GM03348 (cell line): ENCODE data around the gene STRIP2.
"Not testable (repeated sequence)": the region's sequence is repeated elsewhere in the genome, so short reads cannot be mapped to it uniquely, and the experiment has no call there.

Source experiments
- DNase-seq: peaks from one replicate; pipeline ENCODE4 v3.0.0; 2012; ENCODE audit warnings: low spot score

The STRIP2 gene

DNA sequence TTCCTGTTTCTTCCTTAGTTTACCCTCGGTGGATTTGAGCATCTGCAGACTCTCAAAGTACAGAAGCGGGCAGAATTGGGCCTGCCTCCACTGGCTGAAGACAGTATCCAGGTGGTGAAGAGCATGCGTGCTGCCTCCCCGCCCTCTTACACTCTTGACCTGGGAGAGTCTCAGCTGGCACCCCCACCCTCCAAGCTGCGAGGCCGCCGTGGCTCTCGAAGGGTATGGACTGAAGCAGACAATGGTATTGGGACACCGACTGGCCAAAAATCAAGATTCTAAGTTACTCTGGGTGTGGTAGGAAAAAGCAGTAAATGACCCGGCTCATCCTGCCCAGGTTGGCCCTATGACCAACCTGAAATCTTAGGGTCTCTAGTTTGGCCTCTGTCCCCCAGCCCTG lies 22.2 kb downstream of the STRIP2 start:
- DNase-seq = no peak

DNA sequence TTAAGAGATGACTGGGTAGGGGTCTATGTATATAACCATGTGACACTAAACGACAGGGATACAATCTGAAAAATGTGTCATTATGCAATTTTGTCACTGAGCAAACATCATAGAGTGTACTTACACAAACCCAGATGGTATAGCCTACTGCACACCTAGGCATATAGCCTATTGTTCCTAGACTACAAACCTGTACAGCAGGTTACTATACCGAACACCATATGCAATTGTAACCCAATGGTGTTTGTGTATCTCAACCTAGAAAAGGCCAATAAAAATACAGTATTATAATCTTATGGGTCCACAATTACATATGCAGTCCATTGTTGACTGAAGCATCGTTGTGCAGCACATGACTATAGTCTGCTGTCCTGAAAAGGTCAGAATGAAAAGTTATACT lies 22.9 kb downstream of the STRIP2 start:
- no peak for DNase-seq

DNA sequence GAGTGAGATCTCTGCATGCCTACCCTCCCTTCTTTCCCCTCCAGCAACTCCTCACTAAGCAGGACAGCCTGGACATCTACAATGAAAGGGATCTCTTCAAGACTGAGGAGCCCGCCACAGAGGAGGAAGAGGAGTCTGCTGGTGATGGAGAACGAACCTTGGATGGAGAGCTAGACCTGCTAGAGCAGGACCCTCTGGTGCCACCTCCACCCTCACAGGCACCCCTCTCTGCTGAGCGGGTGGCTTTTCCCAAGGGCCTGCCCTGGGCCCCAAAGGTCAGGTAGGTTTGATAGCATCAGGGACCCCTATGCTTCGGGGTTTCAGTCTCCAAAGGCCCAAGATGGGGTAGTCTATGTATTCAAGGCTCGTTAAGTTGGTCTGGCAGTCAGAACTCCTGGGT lies 23.9 kb downstream of the STRIP2 start:
- no peak for DNase-seq

DNA sequence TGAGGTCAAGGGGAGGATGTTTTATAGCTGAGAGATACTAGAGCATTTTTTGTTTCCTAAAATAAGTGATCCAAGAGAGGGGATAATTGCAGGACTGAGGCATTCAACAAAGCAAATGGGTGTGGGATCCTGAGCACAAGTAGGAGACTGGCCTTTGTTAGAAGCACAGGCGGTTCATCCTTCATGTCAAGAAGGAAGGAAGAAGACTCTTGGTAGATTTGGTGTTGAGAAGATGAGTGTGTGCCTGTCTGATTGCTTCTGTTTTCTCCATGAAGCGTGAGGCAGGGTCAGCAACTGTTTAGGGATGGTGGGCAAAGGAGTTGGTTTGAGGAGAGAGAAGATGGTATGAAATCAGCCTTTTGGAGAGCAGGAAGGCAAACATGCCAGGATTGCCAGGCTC lies 27.6 kb downstream of the STRIP2 start:
- DNase-seq = no peak

DNA sequence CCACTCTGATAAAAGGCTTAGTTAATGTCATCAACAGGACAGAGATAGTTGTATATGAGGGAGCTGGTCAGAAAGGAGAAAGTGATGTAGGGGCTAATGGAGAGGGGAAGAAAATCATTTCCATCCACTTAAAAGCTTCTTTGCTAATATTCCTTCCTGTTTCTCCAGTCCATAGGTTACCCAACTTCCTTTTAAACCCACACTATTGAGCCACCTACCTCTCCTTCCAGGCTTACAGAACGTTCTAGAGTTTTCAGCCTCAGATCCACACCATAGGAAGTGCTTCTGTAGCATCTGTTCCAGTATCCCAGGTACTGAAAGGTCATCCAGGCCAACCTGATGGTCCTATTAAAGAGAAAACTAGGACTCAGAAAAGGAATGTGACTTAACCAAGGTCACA lies 28.2 kb downstream of the STRIP2 start:
- no peak for DNase-seq

DNA sequence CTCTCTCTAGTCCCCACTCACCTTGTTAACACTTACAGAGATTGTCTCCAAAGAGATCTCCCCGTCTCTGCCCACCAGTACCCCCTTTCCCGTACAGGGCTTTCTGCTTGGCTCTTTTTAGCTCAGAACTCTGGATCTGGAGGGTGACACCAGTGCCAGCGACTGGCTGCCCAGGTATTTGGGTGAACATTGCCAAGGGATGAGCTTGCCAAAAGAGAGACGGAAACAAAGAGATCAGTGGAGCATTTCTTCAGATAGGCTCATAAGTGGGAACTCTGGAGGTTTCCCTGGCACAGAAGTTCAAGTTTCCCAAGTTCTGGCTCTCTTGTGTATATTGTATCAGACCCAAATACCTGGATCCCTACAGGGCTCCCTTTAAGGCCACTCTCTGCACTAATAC lies 30.0 kb downstream of the STRIP2 start:
- DNase-seq = no peak

DNA sequence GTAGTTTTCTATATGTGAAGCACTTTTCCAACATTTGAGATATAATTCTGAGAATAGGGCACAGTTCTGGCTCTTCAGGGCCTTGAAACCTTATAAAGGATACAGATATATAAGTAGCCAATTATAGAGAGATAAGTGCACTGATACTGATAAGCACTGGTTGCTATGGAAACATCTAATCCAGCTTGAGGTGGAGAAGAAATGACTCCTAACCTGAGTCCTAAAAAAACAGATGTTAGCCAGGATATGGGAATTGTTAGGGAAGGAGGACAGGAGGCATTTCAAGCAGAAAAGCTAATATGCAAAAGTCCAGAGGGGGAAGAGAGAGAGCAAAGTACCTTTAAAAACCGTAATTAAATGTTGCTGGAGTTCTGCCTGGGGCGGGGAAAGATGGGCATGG lies 30.8 kb downstream of the STRIP2 start:
- DNase-seq = no peak

DNA sequence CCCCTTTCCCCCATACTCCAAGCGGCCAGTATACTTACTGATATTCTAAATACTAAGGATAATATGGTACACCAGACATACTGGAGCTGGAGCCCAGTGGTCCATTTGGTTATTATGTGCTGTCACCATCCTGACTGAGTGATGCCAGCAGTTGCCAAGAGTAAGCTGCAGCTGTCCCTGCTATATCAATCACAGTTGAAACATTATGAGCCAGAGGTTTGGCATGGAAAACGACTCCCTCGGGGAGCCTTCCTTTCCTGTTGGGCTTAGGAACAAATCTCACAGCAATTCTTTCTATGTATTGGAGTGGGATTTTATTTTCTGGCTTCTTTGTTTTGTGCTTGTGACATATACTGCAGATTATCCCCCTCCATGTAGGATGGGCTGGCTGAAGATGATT lies 32.6 kb downstream of the STRIP2 start:
- no peak for DNase-seq

DNA sequence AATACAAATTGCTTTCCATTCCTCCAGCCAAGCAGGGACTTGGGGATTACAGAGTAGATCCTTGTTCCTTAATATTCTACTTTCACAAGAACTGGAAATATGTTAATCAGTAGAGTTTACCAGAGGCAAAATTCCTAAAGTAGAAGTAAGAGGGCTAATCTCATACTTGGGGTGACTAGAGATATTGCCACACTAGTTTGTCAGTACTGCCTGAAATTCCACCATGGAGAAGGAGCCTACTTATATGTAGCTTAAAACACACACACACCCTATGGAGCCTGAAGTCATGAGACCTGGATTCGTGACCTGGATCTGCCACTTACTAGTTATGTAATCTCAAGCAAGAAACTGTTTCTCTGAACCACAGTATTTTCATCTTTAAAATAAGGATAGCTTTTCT lies 33.9 kb downstream of the STRIP2 start:
- peak; percentile 62 for DNase-seq

DNA sequence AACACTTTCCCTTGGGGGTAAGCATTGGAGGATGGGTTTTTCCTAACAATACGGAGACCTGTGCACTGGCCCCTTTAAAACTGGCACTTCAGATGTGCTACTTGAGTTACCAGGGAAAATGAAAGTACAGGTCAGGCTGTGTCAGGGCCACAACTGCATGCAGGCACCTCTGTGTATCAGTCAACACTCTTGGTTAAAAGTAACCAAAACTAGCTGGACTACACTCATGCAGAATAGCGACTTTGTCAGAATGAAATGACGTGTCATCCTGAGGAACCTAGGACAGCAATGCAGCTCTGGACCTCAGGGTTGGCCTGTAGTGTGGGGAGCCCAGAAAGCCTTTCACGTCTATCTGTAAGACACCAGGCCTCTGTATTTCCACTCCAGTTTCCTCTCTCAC lies 34.3 kb downstream of the STRIP2 start:
- DNase-seq = no peak

DNA sequence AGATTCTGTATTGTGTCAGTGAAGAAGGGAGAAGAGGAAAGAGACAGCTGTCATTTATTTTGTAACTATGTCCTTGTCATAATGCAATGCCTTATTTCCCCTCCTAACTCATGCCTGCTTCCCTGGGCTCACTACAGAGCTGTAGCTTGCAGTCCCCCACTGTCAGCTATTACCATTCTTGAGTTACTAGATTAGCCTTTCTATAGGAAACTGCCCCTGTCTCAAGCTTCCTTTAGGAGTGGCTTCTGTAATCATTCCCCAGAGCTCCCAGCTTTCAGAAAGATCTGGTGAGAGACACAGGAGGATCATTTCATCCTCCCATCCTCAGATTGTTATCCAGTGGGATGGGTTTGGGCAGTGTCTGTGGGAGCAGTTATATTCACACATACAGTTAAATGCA lies 35.7 kb downstream of the STRIP2 start:
- DNase-seq = no peak

DNA sequence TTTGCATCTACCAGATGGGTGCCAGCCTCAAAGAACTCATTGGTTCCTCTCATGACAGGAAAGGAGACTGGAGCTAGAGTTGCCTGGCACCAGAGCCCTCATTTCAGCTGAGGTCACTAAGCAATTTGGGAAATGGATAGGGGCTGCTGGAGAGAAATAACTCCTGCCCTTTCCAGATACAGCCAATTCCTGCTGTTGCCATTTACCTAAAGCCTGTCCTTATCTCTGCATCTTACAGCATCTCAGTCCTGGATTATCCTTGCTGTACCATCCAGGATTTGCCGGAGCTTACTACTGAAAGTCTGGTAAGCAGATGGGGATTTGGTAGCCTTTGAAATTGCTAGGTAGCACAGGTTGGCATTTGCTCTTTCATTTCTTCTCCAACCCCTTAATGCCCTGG lies 36.2 kb downstream of the STRIP2 start:
- no peak for DNase-seq

DNA sequence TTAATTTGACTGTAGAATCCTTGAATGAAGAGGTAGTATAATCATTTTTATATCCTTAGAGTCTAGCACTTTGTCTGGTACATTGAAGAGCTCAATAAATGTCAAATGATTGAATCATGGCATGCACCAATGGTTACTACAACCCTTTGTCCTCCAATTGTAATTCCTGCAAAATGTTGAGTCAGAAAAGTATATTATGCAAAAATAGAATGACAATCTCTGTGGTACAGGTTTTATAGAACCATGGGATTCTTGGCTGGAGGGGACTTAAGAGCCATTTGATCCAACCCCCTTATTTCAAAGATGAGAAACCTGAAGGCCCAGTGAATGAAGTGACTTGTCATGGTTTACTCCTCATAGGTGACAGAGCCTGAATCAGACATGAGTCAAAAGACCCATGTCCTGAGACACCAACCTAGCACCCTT lies 37.2 kb downstream of the STRIP2 start:
- no peak for DNase-seq

DNA sequence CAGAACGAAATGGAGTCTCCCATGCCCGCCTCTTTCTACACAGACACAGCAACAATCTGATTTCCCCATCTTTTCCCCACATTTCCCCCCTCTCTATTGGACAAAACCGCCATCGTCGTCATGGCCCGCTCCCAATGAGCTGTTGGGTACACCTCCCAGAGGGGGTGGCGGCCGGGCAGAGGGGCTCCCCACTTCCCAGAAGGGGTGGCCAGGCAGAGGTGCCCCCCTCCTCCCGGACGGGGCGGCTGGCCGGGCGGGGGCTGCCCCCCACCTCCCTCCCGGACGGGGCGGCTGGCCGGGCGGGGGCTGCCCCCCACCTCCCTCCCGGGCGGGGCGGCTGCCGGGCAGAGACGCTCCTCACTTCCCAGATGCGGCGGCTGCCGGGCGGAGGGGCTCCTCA lies 41.7 kb downstream of the STRIP2 start:
- DNase-seq = not testable (repeated sequence)

DNA sequence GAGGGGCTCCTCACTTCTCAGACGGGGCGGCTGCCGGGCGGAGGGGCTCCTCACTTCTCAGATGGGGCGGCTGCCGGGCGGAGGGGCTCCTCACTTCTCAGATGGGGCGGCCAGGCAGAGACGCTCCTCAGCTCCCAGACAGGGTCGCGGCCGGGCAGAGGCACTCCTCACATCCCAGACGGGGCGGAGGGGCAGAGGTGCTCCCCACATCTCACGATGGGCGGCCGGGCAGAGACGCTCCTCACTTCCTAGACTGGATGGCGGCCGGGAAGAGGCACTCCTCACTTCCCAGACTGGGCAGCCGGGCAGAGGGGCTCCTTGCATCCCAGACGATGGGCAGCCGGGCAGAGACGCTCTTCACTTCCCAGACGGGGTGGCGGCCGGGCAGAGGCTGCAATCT lies 42.2 kb downstream of the STRIP2 start:
- DNase-seq = not testable (repeated sequence)

DNA sequence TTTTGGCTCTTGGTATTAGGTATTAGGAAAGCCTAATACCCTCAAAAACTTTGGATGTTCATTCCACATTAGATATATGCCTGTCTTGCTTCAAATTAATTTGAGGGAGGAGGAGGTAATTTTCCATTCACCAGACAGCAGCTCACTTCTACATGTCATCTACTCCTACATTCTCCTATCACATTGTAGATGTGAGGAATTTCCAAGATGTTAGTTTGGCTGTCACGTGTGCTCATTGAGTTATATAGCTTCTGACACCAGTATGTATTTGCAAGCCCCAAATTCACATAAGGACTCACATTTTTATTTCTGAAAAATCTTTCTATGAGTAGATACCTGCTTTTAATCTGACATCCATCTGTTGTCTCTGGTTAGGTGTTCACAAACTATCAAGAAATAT lies 45.6 kb downstream of the STRIP2 start:
- DNase-seq = no peak

DNA sequence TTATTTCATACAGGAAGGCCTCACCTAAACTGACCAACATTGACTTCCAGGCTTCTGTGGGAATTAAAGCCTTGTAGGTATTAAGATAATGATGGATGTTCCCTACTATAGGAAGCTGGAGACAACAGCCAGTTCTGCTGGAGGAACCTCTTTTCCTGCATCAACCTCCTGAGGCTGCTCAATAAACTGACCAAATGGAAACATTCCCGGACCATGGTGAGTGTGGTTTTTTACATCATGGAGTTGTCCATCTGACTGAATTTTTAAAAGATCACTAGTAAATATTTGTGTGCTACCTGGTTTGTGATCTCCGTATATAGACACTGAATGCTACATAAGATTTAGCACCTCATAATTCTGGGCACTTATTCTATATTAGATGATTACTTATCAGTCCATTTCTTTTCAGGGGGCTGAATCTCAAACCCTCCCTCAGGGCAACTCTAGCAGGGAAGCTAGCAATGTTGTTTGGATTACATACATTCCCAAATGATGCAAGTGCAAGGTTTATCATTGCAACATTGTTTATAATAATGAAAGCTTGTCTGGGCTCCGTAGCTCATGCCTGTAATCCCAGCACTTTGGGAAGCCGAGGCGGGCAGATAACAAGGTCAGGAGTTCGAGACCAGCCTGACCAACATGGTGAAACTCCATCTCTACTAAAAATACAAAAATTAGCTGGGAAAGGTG lies 46.6 kb downstream of the STRIP2 start:
- DNase-seq = no peak

DNA sequence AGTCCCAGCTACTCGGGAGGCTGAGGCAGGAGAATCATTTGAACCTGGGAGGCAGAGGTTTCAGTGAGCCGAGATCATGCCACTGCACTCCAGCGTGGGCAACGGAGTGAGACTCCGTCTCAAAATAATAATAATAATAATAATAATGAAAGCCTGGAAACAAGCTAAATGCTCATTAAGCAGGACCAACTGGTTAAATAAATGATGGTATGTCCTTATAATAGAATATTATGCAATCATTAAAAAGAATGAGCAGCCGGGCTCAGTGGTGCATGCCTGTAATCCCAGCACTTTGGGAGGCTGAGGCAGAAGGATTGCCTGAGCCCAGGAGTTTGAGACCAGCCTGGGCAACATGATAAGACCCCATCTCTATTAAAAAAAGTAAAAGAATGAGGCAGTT lies 47.1 kb downstream of the STRIP2 start:
- DNase-seq = not testable (repeated sequence)

DNA sequence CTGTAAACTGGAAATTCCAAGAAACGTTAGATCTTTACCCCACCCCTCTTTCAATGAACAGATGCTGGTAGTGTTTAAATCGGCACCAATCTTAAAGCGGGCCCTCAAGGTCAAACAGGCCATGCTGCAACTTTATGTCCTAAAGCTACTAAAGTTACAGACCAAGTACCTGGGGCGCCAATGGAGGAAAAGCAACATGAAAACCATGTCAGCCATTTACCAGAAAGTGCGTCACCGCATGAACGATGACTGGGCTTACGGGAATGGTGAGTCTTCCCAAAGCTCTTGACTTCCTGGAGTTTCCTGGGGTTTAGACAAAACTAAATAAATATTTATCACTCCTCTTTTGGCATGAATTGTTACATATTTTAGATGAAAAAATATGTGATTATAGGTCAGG lies 48.5 kb downstream of the STRIP2 start:
- no peak for DNase-seq

DNA sequence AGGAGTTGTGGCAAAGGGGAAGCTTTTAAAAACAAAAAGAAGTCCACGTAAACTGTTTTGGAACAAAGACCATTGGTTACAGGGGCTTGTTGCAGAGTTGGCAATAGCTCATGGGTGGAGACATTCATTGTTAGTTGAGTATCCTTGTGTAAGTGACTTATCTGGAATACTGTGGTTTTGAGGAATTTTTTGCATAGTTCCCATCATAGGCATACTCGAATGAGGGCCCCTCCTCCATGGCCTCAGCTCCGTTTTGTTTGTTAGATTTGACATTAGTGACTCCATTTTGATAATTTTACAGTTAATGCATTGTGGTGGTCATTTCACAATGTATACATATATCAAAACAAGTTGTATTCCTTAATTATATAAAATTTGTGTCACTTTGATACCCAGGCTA lies 55.3 kb downstream of the STRIP2 start:
- peak; percentile 80 for DNase-seq

DNA sequence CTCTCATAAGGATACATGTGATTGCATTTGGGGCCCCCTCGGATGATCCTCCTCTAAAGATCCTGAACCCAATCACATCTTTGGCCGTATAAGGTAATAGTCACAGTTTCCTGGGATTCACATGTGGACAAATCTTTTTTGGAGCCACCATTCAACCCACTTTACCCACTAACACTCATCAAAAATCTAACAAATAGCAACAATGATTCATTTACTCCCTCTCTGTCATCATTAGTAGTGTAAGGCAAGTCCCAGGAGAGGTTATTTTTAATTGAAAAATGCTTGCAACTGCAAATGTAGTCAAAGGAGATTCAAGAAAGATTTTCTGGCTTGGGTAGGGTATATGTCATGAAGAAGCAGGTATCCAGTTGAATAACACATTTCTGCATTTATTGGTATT lies 58.2 kb downstream of the STRIP2 start:
- no peak for DNase-seq

DNA sequence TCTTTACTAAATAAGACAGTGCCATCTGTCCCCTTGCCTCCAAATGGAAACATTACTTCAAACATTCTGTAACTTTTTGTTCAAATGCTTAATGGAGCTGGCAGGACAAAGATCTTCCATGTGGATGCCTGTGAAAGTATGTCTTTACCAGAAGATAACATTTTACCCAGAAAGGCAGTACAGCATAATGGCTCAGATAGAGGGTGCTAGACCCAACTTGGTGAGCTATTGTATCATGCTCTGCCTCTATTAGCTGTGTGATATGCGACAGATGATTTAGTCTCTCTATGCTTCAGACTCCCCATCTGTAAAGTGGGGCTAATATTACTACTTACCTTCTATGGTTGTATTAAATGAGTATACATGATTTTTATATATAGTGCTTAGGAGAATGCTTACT lies 59.3 kb downstream of the STRIP2 start:
- DNase-seq = no peak

DNA sequence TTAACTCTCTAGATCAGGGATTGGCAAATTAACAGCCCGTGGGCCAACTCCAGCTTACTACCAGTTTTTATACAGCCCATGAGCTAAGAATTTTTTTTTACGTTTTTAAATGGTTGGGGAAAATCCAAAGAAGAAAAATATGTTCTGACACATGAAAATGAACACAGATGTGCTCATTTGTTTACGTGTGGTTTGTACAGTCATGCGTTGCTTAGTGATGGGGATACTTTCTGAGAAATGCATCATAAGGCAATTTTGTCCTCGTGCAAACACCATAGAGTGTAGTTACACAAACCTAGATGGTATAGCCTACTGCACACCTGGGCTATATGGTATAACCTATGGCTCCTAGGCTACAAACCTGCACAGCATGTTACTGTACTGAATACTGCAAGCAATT lies 59.8 kb downstream of the STRIP2 start:
- DNase-seq = peak; percentile 53

DNA sequence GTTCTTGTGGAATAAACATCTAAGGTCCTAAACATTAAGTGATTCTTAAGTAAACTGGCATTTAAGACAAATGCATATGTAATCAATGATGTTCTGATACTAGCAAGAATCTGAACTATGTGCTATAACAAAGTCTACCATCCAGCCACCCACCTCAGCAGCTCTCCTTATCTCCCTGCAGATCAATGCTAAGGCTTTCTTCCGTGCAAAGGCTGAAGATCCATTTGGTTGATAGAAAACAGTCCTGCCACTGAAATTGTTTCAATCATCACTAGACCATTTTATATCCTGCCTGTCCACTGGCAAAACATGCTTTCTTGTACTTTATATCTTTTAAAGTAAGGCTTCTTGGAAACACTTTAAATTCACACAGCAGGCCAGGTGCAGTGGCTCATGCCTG lies 61.8 kb downstream of the STRIP2 start:
- DNase-seq = no peak

DNA sequence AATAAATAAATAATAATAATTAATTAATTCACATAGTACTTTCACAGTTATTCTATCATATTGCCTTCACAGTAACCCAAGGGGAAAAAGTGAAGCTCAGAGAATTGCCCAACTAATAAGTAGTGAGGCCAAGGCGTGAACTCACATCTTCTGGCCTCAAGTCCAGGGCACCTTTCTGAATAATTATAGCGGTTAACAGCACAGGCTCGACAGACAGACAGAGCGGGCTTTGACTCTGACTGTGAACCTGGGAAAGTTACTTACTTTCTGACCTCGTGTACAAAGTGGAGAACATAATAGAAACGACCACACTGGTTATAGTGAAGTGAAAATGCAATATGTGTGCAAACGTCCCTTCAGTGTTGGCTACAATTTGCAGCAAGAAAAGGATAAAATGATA lies 62.4 kb downstream of the STRIP2 start:
- no peak for DNase-seq
